Effector CD4-positive, alpha-beta T cell (primary cell): ENCODE data around the gene CYTIP.

Experiments
- DNase-seq: peaks from one replicate; pipeline ENCODE4 v3.0.0-alpha.2; 2020

Gene CYTIP

GRCh38 chr2:157460897-157461296 lies 17.0 kb upstream of the CYTIP start:
- no peak for DNase-seq

GRCh38 chr2:157460384-157460837 lies 16.5 kb upstream of the CYTIP start:
- no peak for DNase-seq

GRCh38 chr2:157459486-157459885 lies 15.6 kb upstream of the CYTIP start:
- DNase-seq = no peak

GRCh38 chr2:157447741-157448140 lies 3.9 kb upstream of the CYTIP start:
- DNase-seq = no peak

- DNase-seq = no peak
These were observed 3.1 kb upstream of the CYTIP start for GRCh38 chr2:157447031-157447430.

- no peak for DNase-seq
These were observed 752 bp upstream of the CYTIP start for GRCh38 chr2:157444641-157445040.

GRCh38 chr2:157443090-157443489 lies 799 bp downstream of the CYTIP start:
- no peak for DNase-seq

- no peak for DNase-seq
These were observed 1.3 kb downstream of the CYTIP start for GRCh38 chr2:157442636-157443035.

GRCh38 chr2:157442191-157442590 lies 1.7 kb downstream of the CYTIP start:
- no peak for DNase-seq

GRCh38 chr2:157441072-157441454 lies 2.8 kb downstream of the CYTIP start:
- DNase-seq = peak; percentile 47

- no peak for DNase-seq
These were observed 3.4 kb downstream of the CYTIP start for GRCh38 chr2:157440404-157441071.

GRCh38 chr2:157439824-157440186 lies 4.1 kb downstream of the CYTIP start:
- DNase-seq = no peak

- DNase-seq = no peak
These were observed 4.7 kb downstream of the CYTIP start for GRCh38 chr2:157438863-157439823.

- DNase-seq = no peak
These were observed 10.5 kb downstream of the CYTIP start for GRCh38 chr2:157433394-157433793.

- DNase-seq = no peak
These were observed 11.3 kb downstream of the CYTIP start for GRCh38 chr2:157432475-157433106.

- no peak for DNase-seq
These were observed 12.7 kb downstream of the CYTIP start for GRCh38 chr2:157431176-157431575.

GRCh38 chr2:157428500-157429175 lies 15.3 kb downstream of the CYTIP start:
- no peak for DNase-seq

GRCh38 chr2:157427922-157428303 lies 16.0 kb downstream of the CYTIP start:
- no peak for DNase-seq

- DNase-seq = no peak
These were observed 16.6 kb downstream of the CYTIP start for GRCh38 chr2:157427003-157427921.

- no peak for DNase-seq
These were observed 17.4 kb downstream of the CYTIP start for GRCh38 chr2:157426477-157426994.

GRCh38 chr2:157424374-157424773 lies 19.5 kb downstream of the CYTIP start:
- DNase-seq = no peak

GRCh38 chr2:157421964-157422363 lies 21.9 kb downstream of the CYTIP start:
- no peak for DNase-seq
